Stimulated activated CD8-positive, alpha-beta memory T cell treated with anti-CD3 and anti-CD28 coated beads, Interleukin-7, amount 100 ng/mL, for 4 hours (primary cell): ENCODE data around the gene HOXD12.

Source experiments
- DNase-seq, 2 donors: peaks; one replicate each; pipeline ENCODE4 v3.0.0-alpha.2; 2020; ENCODE audit warnings: low read depth in 2 of 2

HOXD12 gene

DNA sequence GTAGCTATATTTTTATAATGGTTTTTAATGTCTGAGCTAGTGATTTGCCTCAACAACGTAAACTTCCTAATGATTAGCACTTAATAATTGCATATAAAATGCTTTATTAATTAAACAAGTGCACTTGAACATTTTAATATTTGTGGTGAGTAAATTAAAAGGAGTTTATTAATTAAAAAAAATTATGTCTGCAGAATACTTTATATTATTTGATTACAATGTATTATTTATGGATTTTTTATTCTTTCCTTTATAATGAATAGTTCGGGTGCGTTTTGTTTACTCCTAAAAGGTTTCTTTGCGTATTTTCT lies 32.2 kb downstream of the HOXD12 start:
- DNase-seq, result no peak

DNA sequence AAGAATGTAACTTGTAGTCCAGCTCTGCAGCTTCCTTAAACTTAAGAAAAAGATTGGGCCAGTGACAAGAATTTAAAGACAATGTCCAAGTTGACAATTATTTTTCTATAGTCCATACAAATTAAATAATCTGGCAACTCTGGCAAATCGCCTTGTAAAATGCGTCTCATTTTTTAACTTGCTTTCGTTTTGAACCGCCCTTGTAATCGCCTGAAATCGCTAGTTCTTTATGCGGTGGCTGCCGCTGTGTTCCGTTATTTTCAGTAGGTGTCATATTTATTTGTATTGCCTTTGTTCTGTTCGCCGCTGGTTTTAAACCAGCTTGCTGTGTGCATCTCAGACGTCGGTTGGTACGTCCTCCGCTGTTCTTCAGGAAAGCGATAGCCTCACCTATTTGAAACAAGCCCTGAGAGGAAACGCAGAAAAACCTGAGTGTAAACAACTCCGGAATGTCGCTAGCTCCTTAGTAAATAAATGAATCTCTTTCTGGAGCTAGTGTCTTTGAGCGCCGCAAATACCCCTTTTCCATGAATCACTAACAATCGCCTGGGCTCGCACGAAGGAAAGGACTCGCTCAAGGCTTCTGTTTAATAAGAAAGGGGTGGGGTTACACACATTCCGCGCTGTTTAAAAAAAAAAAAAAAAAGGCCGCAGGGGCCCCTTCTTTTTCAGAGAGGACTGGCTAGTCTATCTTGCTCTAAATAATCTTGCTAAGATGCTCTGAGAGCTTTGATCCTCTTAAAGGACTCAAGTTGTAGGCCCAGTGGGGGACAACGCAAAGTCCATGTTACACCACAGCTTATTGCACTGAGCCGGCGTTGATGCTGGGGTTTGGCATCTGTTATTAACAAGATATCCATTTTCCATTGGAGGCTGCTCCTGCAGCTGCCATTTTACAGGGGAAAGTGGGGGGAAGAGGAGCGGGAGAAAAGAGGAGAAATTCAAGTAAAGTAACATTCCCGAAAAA lies 32.9 kb downstream of the HOXD12 start:
- DNase-seq, result no peak

DNA sequence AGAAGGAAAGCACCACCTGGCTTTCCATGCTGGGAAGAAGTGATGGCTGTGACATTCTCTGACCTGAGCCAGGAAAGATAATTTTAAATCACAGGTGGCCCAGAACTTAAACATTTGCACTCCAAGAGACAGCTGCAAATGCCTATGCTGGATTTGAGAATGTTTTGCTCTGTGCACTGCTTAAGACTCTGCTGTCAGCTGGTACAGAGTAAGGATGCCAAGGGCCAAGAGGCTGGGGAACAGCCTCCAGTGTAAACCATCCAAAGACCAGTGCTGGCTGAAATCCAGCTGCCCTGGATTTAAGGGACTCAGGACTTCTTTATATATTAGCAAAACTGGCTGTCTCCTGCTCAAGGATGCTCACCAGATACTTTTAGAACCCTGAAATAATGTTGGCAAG lies 33.8 kb downstream of the HOXD12 start:
- no peak for DNase-seq

DNA sequence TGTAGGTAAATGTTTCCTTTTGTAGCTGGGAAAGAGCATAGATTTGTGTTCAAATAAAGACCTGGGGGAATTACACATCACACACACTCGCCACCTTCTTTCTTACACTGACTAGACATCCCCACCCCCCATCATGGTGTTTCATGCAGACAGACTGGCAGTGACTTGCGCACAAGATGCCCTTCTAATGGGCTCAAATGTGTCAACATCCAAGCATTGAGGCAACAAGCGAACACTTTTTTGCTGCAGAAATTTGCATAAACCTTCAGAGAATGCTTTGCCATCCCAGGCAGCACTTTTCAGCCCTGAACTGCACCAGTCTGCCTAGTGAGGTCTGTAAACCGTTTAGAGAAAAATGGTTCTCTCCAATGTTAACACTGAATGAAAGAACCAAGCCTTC lies 34.4 kb downstream of the HOXD12 start:
- no peak for DNase-seq

DNA sequence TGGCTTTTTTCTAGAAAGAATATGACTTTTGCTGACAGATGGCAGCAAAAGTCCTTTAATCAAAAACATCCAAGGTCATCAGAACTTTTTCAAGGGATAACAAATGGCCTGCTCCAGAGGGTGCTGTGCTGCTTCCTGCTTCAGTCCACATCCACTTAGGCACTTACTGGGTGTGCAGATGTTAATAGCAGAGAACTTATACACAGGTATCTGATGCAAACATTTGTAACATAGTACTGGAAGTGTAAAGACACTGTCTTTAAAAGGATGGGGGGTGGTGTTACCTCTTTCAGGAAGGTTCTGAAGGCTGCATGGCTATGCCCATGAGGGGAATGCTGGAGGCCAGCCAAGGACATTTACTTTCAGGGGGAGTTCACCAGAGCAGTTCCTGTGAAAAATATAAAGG lies 35.4 kb downstream of the HOXD12 start:
- DNase-seq, result no peak

DNA sequence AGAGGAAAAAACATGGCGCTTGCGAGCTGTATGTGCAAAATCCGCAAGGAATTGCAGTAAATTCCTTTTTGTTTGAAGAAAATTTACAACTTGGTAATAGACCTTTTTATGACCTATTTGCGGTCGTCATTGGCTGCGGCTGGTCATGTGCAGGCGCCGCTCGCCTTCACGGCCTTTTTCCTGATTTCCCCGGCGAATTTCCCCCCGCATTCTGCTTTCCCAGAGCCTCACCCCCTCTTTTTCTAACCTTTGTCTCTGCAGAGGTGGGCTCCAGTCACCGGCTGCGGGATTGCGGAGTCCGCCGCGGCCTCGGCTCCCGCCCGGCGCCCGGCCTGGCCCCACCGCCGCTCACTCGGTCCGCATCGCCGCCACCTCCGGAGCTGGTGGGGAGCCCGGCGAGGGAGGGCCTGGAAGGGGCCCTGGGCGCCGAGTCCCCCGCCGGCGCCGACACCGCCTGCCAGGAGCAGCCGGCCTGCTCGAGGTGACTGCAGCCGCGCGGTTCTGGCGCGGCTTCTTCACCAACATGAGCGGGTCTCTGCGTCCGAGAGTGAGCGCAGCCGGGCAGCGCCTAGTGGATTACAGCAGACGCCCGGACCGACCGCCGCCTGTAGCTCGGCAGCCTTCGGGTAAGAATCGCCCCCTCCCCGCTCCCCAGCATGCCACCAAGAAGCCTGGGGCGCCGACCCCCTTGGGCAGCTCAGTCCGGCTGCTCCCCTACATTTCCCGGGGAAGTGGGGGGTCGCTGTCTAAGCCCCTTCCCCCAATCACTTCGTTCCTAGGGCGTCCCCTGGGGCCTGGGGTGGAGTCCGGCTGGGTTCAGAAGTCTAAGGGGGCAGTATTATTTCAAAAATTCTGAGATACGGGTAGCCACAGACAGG lies 37.0 kb downstream of the HOXD12 start:
- no peak for DNase-seq

DNA sequence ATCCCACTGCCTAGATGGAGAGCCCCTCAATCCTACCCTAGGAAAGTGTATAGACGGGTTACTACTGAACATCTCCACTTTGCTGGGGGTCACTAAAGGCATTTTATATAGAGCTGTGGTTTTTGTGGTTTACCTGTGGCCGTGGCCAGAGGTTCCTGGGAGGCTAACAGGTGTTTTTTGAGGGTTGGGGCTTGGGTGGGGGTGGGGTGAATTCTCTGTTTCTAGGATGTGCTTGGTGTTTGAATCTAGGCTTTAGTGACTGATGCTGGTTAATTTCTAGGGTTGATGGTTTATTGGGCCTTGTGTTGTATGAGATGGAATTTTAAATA lies 37.6 kb downstream of the HOXD12 start:
- DNase-seq, result no peak

DNA sequence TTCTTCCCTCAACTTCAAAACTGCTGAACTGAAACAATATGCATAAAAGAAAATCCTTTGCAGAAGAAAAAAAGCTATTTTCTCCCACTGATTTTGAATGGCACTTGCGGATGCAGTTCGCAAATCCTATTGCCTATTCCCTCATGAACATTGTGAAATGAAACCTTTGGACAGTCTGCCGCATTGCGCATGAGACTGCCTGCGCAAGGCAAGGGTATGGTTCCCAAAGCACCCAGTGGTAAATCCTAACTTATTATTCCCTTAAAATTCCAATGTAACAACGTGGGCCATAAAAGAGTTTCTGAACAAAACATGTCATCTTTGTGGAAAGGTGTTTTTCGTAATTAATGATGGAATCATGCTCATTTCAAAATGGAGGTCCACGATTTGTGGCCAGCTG lies 38.3 kb downstream of the HOXD12 start:
- no peak for DNase-seq

DNA sequence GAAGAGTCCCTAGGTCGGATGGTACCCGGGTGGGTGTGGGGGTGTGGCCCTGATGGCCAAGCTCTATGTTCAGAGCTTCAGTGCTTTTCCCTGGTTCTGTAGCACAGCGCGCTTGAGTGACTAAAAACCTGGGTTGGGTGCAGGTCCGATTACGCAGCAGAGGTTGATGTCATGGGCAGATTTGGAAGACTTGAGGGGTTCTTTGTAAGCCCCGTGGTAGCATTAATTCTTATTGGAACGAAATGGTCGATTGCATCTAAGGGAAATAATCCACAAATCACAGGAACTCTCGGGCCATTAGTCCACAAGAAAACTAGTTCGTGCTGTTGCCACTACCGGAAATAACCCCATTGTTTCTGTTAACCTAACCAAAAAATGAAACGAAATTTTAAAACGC lies 38.9 kb downstream of the HOXD12 start:
- DNase-seq, result no peak

DNA sequence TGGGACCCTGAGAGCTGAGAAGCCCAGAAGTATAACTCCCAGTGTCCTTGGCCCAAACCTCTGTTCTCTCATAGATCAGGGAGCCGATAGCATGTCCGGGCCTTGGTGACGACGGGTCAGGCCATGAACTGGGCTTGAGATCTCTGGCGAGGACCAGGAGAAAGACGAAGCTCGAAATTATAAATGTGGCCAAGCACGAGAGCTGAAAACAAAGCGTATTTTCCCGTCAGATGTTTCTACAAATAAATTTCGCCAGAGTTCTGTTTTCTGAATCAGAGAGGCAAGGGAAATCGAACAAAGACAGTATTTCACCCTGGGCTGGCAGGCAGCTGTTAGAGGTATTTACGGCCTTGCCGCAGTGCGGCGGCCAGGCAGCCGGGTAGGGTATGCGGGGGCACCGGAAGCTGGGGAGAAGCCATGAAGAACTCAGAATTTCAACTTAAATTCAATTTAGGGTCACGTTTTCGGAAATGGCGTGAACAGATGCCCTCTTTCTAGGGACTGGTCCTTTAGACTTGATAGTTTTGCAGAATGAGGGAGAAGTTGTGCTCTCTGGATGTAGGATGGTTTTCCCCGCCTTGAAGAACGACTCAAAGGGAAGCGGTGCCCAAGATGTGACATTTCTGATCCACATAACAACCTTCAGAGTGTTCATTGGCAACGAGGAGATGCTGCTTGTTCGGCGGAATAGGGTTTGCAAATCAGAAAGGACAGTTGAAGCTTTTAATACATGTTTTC lies 39.5 kb downstream of the HOXD12 start:
- no peak for DNase-seq

DNA sequence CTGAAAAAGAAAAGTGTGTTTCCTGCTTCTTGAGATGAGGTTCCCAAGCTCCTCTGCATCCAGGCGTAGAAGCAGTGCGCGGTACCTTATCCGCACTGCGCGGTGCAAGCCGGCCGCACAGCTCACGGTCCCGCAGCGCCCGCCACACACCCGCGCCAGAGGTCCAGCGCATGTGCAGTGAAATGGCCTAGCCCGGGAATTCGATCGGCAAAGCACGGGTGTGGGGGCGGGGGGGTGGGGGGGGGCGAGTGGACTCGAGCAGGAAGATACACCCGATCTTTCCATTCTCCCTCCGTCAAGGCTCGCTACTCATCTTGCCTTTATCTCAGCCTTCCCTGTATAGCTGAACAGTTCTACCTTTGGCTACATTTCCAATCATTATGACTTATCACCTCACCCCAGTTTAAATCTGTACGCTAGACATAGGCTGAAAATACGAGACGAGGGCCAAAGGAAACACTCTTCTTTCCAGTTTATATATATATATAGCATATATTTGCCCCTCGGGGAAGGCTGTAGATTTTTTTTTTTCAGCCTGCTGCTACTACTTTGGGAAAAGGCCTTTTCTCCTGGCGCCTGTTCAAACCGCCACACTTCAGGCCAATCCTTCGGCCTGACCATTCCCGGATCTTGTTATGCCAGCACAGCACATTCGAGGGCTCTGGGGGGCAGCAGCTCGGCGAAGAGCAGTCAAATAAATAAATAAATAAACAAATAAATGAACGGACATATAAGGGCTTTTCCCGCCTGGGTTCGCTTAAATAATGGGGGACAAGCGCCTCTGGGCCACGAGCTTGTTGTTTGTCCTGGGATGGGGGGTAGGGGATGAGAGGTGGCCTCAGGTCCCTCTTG lies 40.3 kb downstream of the HOXD12 start:
- no peak for DNase-seq

DNA sequence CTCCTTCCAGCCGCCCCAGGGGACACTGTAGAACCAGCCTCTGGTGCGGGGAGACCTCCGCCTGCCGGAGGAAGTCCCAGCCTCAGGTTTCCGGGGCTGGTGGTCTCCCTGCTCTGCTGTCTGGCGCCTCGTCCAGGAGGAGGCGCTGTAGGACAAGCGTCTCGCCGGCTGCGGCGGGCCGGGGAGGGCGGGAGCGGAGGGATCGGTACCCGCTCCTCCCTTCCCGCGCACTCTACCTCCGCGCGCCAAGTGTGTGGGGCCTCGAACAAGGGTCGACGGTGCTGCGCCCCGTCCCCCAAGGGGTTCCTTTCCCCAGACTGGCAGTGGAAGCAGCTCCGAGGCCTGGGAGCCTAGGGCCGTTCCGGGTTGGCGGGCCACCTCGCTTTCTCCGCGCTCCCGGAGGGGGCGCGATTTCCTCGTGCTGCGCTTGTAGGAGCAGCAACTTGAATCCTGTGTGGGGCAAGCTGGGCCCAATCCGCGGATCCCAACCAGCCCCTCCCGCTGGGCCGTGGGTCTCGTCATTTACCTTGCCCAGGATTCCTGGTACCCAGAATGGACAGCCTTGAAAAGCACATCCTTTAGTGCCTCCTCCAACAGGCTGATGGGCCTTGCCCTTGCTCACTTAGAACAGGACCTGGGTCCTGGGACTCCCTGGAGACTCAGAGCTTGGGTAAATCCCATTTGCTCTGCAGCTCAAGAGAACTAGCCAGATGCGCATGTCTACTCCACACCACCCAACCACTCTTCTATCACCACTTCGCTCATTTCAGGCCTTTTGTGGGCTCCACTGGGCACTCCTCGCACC lies 41.1 kb downstream of the HOXD12 start:
- DNase-seq, result peak; percentile 28 to 54

DNA sequence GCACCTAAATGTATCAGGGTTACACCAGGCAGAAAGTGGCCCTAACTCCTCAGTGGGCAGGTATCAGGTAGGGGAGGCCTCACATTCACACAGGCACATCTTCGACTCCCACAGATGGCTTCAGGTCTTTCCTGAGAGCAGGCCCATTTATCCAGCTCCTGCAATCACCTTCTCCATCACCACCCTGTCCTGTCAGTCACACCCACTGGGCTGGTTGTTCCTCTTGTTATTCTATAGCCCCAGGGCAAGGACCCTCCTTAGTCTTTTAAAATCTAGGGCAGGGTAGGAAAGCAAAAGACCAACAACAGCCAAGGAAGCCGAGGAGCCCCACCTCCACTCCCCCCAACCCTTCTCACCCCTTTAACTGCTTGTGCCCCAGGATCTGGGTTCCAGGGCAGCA lies 42.7 kb downstream of the HOXD12 start:
- DNase-seq, result no peak

DNA sequence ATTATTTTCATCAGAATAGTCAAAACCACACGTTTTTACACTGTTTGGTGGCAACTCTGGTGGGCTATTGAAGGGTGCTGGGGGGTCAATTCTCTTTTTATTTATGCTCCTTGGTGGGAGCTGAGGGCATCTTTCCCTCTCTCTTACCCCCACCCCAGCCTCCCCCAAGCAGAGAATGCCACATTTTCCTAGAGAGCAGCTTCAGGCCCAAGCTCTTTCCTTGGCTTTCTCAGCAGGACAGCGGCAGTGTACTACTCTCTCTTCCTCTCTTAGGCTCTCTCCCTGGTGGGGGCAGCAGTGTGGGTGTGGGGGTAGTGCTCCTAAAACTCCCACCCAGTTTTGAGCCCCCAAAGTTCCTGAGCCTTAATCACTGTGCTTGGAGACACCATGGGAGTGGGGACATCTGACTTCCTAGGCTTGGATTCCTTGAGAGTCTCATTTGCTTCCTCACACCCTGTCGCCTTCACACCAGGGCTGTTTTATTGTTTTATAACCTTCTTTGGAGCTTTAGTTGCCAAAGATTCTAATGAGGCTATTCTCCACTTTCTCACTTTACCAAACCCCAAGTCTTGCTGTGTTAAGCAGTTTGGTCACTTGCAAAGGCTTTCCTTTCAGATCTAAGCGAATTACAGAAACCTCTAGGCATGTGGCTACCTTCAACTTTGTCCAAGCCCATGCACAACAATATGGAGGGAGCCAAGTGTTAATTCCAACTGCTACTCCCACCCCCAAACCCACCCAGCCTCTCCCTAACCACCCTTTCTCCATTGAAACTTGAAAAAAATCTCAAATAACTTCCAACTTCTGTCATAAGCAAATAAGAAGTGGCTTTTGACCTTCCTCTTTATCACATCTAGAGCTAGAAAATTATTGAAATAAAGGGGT lies 45.7 kb downstream of the HOXD12 start:
- no peak for DNase-seq

DNA sequence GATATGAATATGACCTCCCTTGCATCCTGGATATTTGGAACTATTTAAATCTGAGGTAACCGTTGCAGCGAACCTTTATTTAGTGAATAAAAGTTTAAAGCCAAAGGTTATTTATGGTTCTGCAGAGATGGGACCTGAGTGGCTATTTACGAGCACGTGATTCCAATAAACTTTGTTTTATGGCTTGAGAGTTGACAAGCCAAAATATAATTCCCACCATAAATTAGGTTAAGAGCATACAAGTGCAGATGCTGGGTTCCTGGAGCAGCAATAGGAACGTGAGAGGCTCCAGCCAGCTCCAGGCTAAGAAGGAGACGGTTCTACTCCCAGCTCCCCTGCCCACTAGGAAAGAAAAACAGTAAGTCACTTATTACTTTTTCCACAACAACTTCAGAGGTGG lies 46.5 kb downstream of the HOXD12 start:
- no peak for DNase-seq

DNA sequence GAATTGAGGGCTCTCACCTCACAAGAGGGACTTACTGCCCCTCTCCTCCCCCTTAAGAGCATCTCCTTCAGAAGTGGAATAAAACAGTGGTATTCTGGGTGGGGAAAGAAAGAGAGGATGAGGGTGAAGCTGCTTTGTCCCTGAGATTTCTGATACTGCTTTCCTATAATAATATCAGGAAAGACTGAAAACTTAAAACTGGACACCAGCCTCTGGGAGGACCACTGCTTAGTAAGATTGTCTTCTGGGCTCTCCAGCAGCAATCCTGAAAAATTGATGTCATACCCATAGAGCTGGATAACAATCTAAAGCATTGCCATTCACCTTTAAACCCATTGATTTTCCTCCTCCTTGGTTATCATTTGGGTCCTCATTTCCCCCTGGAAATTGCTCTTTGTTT lies 47.0 kb downstream of the HOXD12 start:
- no peak for DNase-seq

DNA sequence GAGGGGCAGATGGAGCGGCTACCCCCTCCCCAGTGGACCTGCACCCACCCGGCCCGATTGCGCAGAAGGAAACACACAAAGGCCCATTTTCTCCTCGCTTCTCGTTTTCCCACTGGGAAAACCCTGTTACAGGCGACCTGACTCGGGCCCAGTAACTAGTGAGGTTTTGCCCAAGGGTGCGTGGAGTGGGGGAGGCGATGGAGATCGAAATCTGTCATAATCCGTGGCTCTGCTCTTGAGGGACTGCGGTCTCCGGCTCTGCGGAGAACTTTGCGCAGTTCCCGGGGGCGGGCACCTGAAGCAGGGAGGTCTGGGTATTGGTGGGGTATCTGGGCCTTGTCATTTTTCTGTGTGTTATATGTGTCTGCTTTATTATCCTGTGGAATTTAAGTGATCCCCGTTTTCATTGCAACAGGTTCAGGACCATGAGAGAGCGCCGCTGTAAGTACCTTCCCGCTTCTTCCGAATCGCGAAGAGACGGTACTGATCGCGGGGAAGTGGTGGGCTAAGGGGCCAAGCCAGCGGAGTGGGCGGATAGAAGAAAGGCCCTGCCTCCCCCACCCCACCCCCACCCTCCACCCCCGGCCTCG lies 47.7 kb downstream of the HOXD12 start:
- no peak for DNase-seq

DNA sequence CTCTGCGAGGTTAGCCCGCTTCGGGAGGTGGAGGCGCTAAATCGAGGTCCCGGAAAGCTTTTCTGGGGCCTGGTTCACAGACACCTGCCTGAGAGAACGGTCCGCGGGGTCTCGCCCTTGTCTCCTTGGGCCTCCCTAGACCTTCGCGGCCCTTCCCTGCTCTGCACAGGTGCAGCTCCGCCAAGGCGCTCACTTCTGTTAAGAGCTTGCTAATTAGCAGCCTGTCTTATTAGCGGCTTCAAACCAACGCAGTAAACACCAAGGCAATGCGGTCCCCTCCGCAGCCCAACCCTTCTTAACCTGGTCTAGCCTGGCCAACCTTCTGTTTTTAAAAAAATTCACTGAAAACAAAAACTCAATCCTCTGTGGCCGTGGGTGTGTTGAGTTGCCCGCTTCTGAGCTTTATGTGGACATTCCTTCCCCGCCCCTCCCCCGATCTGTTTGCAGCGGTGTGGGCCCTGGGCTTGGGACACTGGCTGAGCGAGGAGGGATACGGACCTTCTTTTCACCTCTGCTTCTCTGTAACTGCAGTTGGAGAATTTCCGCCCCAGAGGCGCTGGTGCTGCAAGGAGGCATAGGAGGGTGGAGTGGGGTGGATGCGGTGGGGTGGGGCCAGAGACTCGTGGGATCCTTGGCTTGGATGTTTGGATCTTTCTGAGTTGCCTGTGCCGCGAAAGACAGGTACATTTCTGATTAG lies 48.4 kb downstream of the HOXD12 start:
- no peak for DNase-seq
